ENCODE results near the gene LRP5.
A peak's percentile ranks its signal among the peaks of the same experiment; 100 is the strongest.

LRP5 gene

DNA sequence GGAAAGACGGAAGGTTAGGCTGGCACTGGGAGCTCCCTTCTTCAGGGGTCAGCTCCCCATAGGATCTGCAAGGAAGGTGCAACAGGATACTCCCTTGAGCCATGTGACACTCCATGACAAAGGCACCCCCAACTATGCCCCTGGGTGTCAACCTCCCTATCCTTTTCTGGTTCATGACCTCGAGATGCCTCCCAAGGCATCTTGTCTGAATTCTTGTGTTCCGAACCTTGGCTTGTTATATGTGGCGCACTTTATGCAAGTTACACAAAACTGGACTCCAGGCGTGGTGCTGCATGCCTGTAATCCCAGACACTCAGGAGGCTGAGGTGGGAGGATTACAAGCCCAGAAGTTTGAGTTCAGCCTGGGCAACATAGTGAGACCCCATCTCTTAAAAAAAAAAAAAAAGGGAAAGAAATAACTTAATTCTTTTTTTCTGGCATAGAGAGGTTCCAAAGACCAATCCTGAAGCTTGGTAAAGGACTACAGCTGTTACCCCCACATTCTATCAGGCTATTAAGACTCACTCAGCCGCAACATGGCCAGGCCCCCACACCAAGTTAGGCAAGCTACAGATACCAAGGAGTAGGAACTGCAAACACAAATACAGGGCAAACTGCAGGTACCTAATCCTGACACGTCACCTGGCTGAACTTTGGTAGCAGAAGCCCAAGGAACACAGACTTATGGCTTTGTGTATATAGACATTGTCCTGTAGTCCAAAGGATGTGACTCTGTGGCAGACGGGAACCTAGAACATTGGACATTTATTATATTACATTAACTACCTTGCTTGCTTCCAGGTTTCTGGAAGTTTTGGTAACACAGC, 42.0 kb upstream of the LRP5 start:
- Histone ChIP-seq H3K4me2 (peak overlapping the region; percentile 96), H4K20me1 (no peaks in the 10 kb centered on the region), H3K4me1 (peaks cover 80% of the 10 kb centered on the region), H3K27ac (peak overlapping the region; percentile 92), H3K36me3 (peaks cover 21% of the 10 kb centered on the region), H3K27me3 (no peaks in the 10 kb centered on the region), H3K9me3 (peaks cover 15% of the 10 kb centered on the region), H3K9ac (peak overlapping the region; percentile 83), H3K4me3 (peak overlapping the region; percentile 79)
- TF ChIP-seq Cebpa-rat (IDR thresholded peaks at IDR 0.05), result no peak

- peaks cover 15% of the 10 kb centered on the region for H3K36me3 ChIP-seq
- H4K20me1 ChIP-seq, result no peaks in the 10 kb centered on the region
- H3K9me3 ChIP-seq, result peaks cover 23% of the 10 kb centered on the region
- peak overlapping the region; percentile 96 for H3K4me2 ChIP-seq
- H3K9ac ChIP-seq, result peak overlapping the region; percentile 83
- peak overlapping the region; percentile 79 for H3K4me3 ChIP-seq
- H3K4me1 ChIP-seq, result peaks cover 72% of the 10 kb centered on the region
- H3K27ac ChIP-seq, result peak overlapping the region; percentile 92
- no peaks in the 10 kb centered on the region for H3K27me3 ChIP-seq
- TF ChIP-seq Cebpa-rat (IDR thresholded peaks at IDR 0.05), result no peak
Observed at GRCh38 chr11:68271023-68271780, 41.2 kb upstream of the LRP5 start.

- Histone ChIP-seq H3K36me3 (peaks cover 12% of the 10 kb centered on the region), H3K4me3 (peak within 1 kb of the TSS; percentile 79), H3K9ac (peak within 1 kb of the TSS; percentile 83), H3K27me3 (no peaks in the 10 kb centered on the region), H3K27ac (peak within 1 kb of the TSS; percentile 92), H3K9me3 (peaks cover 30% of the 10 kb centered on the region), H4K20me1 (no peaks in the 10 kb centered on the region), H3K4me1 (peaks cover 64% of the 10 kb centered on the region), H3K4me2 (peak within 1 kb of the TSS; percentile 96)
- TF ChIP-seq Cebpa-rat (IDR thresholded peaks at IDR 0.05), result no peak
Observed at GRCh38 chr11:68271781-68272608, 40.4 kb upstream of the LRP5 start, which contains the start of gene C11orf24. Gene C11orf24, minus strand, starts transcription at chr11:68271973. Its CDS starts 8,206 bp downstream, at chr11:68263767.

DNA sequence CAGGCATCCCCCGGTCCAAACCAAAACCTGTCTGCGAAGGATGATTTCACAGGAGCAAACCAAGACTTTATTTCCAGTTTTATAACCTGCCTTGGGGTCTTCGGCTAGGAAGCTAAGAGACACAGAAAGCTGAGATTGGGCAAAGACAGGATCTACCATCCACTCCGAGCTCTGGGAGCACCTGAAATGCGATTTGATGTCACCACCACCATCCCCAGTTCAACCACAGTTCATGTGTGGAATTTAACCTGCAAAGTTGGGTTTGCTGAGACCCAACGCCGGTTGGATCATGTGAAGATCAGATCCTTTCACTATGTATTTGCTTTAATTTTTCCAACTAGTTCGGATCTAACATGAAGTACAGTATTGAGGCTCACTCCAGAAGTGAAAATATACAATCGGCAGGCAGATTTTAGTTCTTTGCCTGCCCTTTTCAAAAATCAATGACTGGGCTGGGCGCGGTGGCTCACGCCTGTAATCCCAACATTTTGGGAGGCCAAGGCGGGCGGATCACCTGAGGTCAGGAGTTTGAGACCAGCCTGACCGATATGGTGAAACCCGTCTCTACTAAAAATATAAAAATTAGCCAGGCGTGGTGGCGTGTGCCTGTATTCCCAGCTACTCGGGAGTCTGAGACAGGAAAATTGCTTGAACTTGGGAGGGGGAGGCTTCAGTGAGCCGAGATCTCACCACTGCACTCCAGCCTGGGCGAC, 39.2 kb upstream of the LRP5 start:
- H3K4me3 ChIP-seq, result peak overlapping the region; percentile 79
- peak overlapping the region; percentile 83; the same call in 1 of the 2 replicates for H3K9ac ChIP-seq

DNA sequence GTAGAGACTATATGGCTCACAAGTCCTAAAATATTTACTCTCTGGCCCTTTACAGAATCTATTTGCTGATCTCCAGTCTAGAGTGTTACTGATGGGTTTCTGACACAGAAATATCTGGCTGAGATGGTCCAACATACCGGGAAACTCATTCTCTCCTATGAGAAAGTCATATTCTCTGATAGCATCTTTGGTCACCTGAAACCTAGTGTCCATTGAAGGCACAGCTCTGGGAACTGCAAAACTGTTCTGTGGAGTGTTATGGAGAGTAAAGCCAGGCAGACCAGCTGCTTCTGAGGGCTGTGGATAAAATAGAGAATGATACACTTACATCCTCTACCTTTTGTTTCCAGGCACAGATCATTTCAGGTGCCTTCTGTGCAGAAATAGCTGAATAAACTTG, 38.1 kb upstream of the LRP5 start:
- no peak overlapping the region for H3K4me3 ChIP-seq
- no peak for TF ChIP-seq Cebpa-rat (IDR thresholded peaks at IDR 0.05)
- no peaks in the 10 kb centered on the region for H3K36me3 ChIP-seq
- peaks cover 43% of the 10 kb centered on the region for H3K9me3 ChIP-seq
- peak overlapping the region; percentile 92 for H3K27ac ChIP-seq
- peaks cover 44% of the 10 kb centered on the region for H3K4me1 ChIP-seq
- peak overlapping the region; percentile 96 for H3K4me2 ChIP-seq
- H3K9ac ChIP-seq, result no peak overlapping the region
- no peaks in the 10 kb centered on the region for H3K27me3 ChIP-seq
- no peaks in the 10 kb centered on the region for H4K20me1 ChIP-seq

More for the DNA sequence above, 39.2 kb upstream of the LRP5 start:
- no peak for TF ChIP-seq Cebpa-rat (IDR thresholded peaks at IDR 0.05)
- Histone ChIP-seq H3K36me3 (peaks cover under 1% of the 10 kb centered on the region; the same call in 1 of the 2 replicates), H3K4me2 (peak overlapping the region; percentile 96), H4K20me1 (no peaks in the 10 kb centered on the region), H3K27me3 (no peaks in the 10 kb centered on the region), H3K9me3 (peaks cover 42% of the 10 kb centered on the region), H3K4me1 (peaks cover 52% of the 10 kb centered on the region), H3K27ac (peak overlapping the region; percentile 92)

DNA sequence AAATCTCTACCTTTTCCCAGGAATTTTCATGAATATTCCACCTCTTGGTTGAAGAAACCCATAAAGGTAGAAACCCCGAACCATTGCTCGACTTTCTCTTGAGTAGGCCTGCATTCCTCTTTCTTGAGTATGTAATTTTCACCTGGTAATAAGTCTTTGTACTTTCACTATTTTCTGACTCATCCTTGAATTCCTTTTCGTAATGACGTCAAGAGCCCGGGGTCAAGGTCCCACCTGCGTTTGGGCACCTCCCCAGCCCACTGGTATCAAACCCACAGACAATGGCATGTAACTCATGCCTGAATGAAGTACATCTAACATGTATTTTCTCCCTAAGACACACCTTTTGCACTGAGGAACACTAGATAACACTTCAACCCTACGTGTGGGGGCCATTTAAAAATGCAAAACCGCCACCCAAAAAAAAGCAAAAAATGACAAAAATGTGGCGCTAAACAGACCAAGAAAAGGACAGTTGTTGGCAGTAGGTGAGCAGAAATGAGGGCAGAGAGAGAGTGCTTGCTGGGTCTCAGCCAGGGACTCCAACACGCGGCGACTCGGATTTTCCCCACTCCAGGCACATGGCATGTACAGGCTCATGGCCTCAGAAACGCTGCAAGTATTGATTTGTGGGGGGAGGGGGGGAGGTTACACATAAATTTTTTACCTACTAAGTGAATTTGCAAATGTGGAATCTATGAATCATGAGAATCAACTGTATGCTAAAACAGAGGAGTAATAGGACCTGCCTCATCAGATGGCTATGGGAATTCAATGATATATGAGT, 36.5 kb upstream of the LRP5 start:
- no peak overlapping the region for H3K4me3 ChIP-seq
- TF ChIP-seq Cebpa-rat (IDR thresholded peaks at IDR 0.05), result no peak
- peaks cover 28% of the 10 kb centered on the region for H3K4me1 ChIP-seq
- peaks cover 43% of the 10 kb centered on the region for H3K9me3 ChIP-seq
- no peaks in the 10 kb centered on the region for H3K36me3 ChIP-seq
- H3K4me2 ChIP-seq, result no peak overlapping the region
- H3K27ac ChIP-seq, result no peak overlapping the region
- no peaks in the 10 kb centered on the region for H3K27me3 ChIP-seq
- H4K20me1 ChIP-seq, result no peaks in the 10 kb centered on the region
- H3K9ac ChIP-seq, result no peak overlapping the region

GRCh38 chr11:68276861-68277260, 35.5 kb upstream of the LRP5 start:
- Histone ChIP-seq H3K4me2 (no peak overlapping the region), H3K4me1 (peaks cover 35% of the 10 kb centered on the region), H3K27ac (no peak overlapping the region), H3K9ac (no peak overlapping the region), H3K4me3 (no peak overlapping the region), H3K9me3 (peaks cover 43% of the 10 kb centered on the region), H4K20me1 (no peaks in the 10 kb centered on the region), H3K36me3 (no peaks in the 10 kb centered on the region), H3K27me3 (no peaks in the 10 kb centered on the region)
- TF ChIP-seq Cebpa-rat (IDR thresholded peaks at IDR 0.05), result no peak

- TF ChIP-seq Cebpa-rat (IDR thresholded peaks at IDR 0.05), result no peak
Observed at GRCh38 chr11:68279676-68280075, 32.7 kb upstream of the LRP5 start.

More at GRCh38 chr11:68279676-68280075, 32.7 kb upstream of the LRP5 start:
- Histone ChIP-seq H3K36me3 (0 out of 2 replicates have a peak, but pooled peaks cover 4% of the 10 kb centered on the region), H4K20me1 (no peaks in the 10 kb centered on the region), H3K4me1 (peaks cover 30% of the 10 kb centered on the region), H3K9ac (no peak overlapping the region), H3K27me3 (no peaks in the 10 kb centered on the region), H3K27ac (no peak overlapping the region), H3K9me3 (peaks cover 44% of the 10 kb centered on the region), H3K4me2 (no peak overlapping the region), H3K4me3 (no peak overlapping the region)
